ENCODE results near the gene CEP152.
A peak's percentile ranks its signal among the peaks of the same experiment; 100 is the strongest.
"Not testable (repeated sequence)": the region's sequence is repeated elsewhere in the genome, so short reads cannot be mapped to it uniquely, and the experiment has no call there.

The CEP152 gene

GRCh38 chr15:48794697-48795134, 16.2 kb downstream of the CEP152 start:
- DNase-seq (ENCODE audit: low read depth in 1 of 2, low spot score in 1 of 2) = peak in 1 of 2 experiments; percentile 32
- no peak overlapping the region for H3K4me3 ChIP-seq (replicated peaks; ENCODE audit: insufficient read depth, low read length)

GRCh38 chr15:48792408-48792807, 18.5 kb downstream of the CEP152 start:
- no peaks in the 10 kb centered on the region for H3K27me3 ChIP-seq (ENCODE audit: insufficient read depth, poor library complexity, severe bottlenecking)
- TF ChIP-seq SPI1 (IDR thresholded peaks at IDR 0.05; ENCODE audit: borderline replicate concordance, low read depth) (no peak), GABPA (IDR thresholded peaks at IDR 0.05; ENCODE audit: low read depth) (no peak), REST (IDR thresholded peaks at IDR 0.05; ENCODE audit: insufficient replicate concordance, low read depth) (no peak), POLR2AphosphoS5 (IDR thresholded peaks at IDR 0.05; ENCODE audit: low read depth) (no peak), CTCF (IDR thresholded peaks at IDR 0.05; ENCODE audit: insufficient read depth, low read length) (no peak)
- H3K27ac ChIP-seq (replicated peaks) = no peak overlapping the region
- H3K4me3 ChIP-seq (replicated peaks; ENCODE audit: insufficient read depth, low read length) = no peak overlapping the region
- DNase-seq (ENCODE audit: low read depth in 1 of 2, low spot score in 1 of 2) = no peak

More at GRCh38 chr15:48794697-48795134, 16.2 kb downstream of the CEP152 start:
- Histone ChIP-seq H3K27me3 (ENCODE audit: insufficient read depth, poor library complexity, severe bottlenecking) (no peaks in the 10 kb centered on the region), H3K27ac (replicated peaks) (peak overlapping the region; percentile 49)
- TF ChIP-seq SPI1 (IDR thresholded peaks at IDR 0.05; ENCODE audit: borderline replicate concordance, low read depth) (peak; percentile 98), REST (IDR thresholded peaks at IDR 0.05; ENCODE audit: insufficient replicate concordance, low read depth) (no peak)

- not testable (repeated sequence) for H3K27me3 ChIP-seq (ENCODE audit: insufficient read depth, poor library complexity, severe bottlenecking); H3K4me3 ChIP-seq (replicated peaks; ENCODE audit: insufficient read depth, low read length); H3K27ac ChIP-seq (replicated peaks); DNase-seq (ENCODE audit: low read depth in 1 of 2, low spot score in 1 of 2)
These were observed 20.3 kb downstream of the CEP152 start for GRCh38 chr15:48790466-48791115.

- DNase-seq (ENCODE audit: low read depth in 1 of 2, low spot score in 1 of 2) = no peak
- TF ChIP-seq REST (IDR thresholded peaks at IDR 0.05; ENCODE audit: insufficient replicate concordance, low read depth) (no peak), GABPA (IDR thresholded peaks at IDR 0.05; ENCODE audit: low read depth) (no peak), SPI1 (IDR thresholded peaks at IDR 0.05; ENCODE audit: borderline replicate concordance, low read depth) (no peak), POLR2AphosphoS5 (IDR thresholded peaks at IDR 0.05; ENCODE audit: low read depth) (no peak), CTCF (IDR thresholded peaks at IDR 0.05; ENCODE audit: insufficient read depth, low read length) (no peak)
- H3K27ac ChIP-seq (replicated peaks) = no peak overlapping the region
- no peak overlapping the region for H3K4me3 ChIP-seq (replicated peaks; ENCODE audit: insufficient read depth, low read length)
- H3K27me3 ChIP-seq (ENCODE audit: insufficient read depth, poor library complexity, severe bottlenecking) = no peaks in the 10 kb centered on the region
These were observed 25.2 kb downstream of the CEP152 start for GRCh38 chr15:48785712-48786111.
